CD8-positive, alpha-beta memory T cell (primary cell): ENCODE data around the gene NISCH. TPM values are rescaled to one million over a fixed set of nuclear protein-coding genes. Genes with fewer than 3 reads are reported as not detected.
A peak's percentile ranks its signal among the peaks of the same experiment; 100 is the strongest.

ENCODE experiments used
- CTCF ChIA-PET: fragments of 350-600 bp; sonication (Branson Sonifier 250); formaldehyde crosslinking; loops from one replicate; lab custom pipeline; 2021; ENCODE audit warnings: antibody characterized with exemption; lab: Charles Lee
- POLR2A ChIA-PET: fragments of 350-600 bp; sonication (Branson Sonifier 250); formaldehyde crosslinking; loops from one replicate; lab custom pipeline; 2021; ENCODE audit warnings: antibody characterized with exemption; lab: Charles Lee
- DNase-seq, 5 donors: peaks; one replicate each; pipeline versions ENCODE4 v3.0.0 to v3.0.0-alpha.2; 2020 to 2022; ENCODE audit warnings: mixed read lengths in 1 of 5
- H3K27ac ChIP-seq: one replicate; pipeline ENCODE4 v1.7.0; 2013; ENCODE audit warnings: low read depth, mild to moderate bottlenecking, low read length, moderate library complexity
- H3K27me3 ChIP-seq: 2 replicates; pipeline ENCODE4 v1.7.0; 2013; ENCODE audit warnings: low read length, mild to moderate bottlenecking; ENCODE audit not compliant: insufficient read depth, poor library complexity, severe bottlenecking
- H3K36me3 ChIP-seq: 2 replicates; pipeline ENCODE4 v1.7.0; 2013; ENCODE audit warnings: mild to moderate bottlenecking, low read length, moderate library complexity; ENCODE audit not compliant: insufficient read depth
- H3K4me1 ChIP-seq: 2 replicates; pipeline ENCODE4 v1.7.0; 2013; ENCODE audit warnings: mild to moderate bottlenecking, low read length, moderate library complexity; ENCODE audit not compliant: insufficient read depth
- H3K4me3 ChIP-seq: 2 replicates; pipeline ENCODE4 v1.7.0; 2013; ENCODE audit warnings: mild to moderate bottlenecking, low read length
- H3K9me3 ChIP-seq: 2 replicates; pipeline ENCODE4 v1.7.0; 2013; ENCODE audit warnings: mild to moderate bottlenecking, low read length
- H3K27ac Mint-ChIP-seq, 8 donors: one replicate each; pipeline ENCODE4 v1.8.0; 2020 to 2021; ENCODE audit warnings: mixed read lengths in 8 of 8, mild to moderate bottlenecking in 6 of 8, inconsistent platforms in 3 of 8, moderate library complexity in 3 of 8
- H3K27me3 Mint-ChIP-seq, 2 donors: one replicate each; pipeline ENCODE4 v1.8.0; 2020 to 2021; ENCODE audit warnings: mixed read lengths in 2 of 2, mild to moderate bottlenecking in 1 of 2, moderate library complexity in 1 of 2
- H3K36me3 Mint-ChIP-seq, 3 donors: one replicate each; pipeline ENCODE4 v1.8.0; 2020 to 2021; ENCODE audit warnings: mixed read lengths in 3 of 3, inconsistent platforms in 1 of 3, mild to moderate bottlenecking in 1 of 3
- H3K4me1 Mint-ChIP-seq, 3 donors: one replicate each; pipeline ENCODE4 v1.8.0; 2020 to 2021; ENCODE audit warnings: mixed read lengths in 3 of 3, inconsistent platforms in 1 of 3, mild to moderate bottlenecking in 1 of 3
- H3K4me3 Mint-ChIP-seq, 7 donors: one replicate each; pipeline ENCODE4 v1.8.0; 2020 to 2021; ENCODE audit warnings: mixed read lengths in 7 of 7, mild to moderate bottlenecking in 6 of 7, moderate library complexity in 4 of 7, inconsistent platforms in 2 of 7
- H3K9me3 Mint-ChIP-seq, 5 donors: one replicate each; pipeline ENCODE4 v1.8.0; 2020 to 2022; ENCODE audit warnings: mixed read lengths in 5 of 5, mild to moderate bottlenecking in 3 of 5, moderate library complexity in 2 of 5, inconsistent platforms in 1 of 5
- polyA plus RNA-seq: library from polyadenylated mRNA; unstranded; fragments of 300-500 nt; fragmentation: Illumina TruSeq; gene quantifications from one replicate; pipeline ENCODE4 v1.2.3, GENCODE V29; 2021
- total RNA-seq, 2 experiments: library from RNA; stranded (reverse); gene quantifications; one replicate each; pipeline ENCODE4 v1.2.3, GENCODE V29; 2021

Gene NISCH
- total and polyA plus RNA-seq, 3 experiments from 2014 or later: 31.6 to 66.2 (median 65.7) TPM

DNA sequence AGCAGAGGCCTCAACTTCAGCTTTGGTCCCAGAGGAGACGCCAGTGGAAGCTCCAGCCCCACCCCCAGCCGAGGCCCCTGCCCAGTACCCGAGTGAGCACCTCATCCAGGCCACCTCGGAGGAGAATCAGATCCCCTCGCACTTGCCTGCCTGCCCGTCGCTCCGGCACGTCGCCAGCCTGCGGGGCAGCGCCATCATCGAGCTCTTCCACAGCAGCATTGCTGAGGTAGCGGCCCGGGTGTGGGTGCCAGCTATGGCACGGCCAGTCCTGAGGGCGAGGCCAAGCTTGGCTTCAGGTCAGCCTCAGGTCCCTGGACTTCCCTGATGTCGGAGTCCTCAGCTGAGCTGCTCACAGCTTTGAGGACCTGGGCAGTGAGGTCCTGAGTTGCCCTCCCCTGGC lies 34.0 kb downstream of the NISCH start:
- H3K4me3 Mint-ChIP-seq: no peak overlapping the region
- POLR2A ChIA-PET: no interaction called here
- no peaks in the 10 kb centered on the region for H3K9me3 ChIP-seq
- no peaks in the 10 kb centered on the region for H3K4me1 ChIP-seq
- H3K27ac ChIP-seq: no peak overlapping the region
- peaks cover 0 to 3% (median 2%) of the 10 kb centered on the region in 3 donors for H3K4me1 Mint-ChIP-seq
- CTCF ChIA-PET: no interaction called here
- H3K36me3 Mint-ChIP-seq: peaks cover 0 to 80% (median 5%) of the 10 kb centered on the region in 3 donors
- peaks cover 14% of the 10 kb centered on the region for H3K36me3 ChIP-seq
- no peak overlapping the region for H3K27ac Mint-ChIP-seq
- no peaks in the 10 kb centered on the region for H3K9me3 Mint-ChIP-seq
- no peaks in the 10 kb centered on the region for H3K27me3 Mint-ChIP-seq
- no peak for DNase-seq
- H3K27me3 ChIP-seq: no peaks in the 10 kb centered on the region
- H3K4me3 ChIP-seq: no peak overlapping the region

GRCh38 chr3:52490035-52490938 lies 34.9 kb downstream of the NISCH start:
- Histone ChIP-seq H3K4me3 (no peak overlapping the region), H3K27ac (no peak overlapping the region), H3K36me3 (peaks cover 14% of the 10 kb centered on the region), H3K9me3 (no peaks in the 10 kb centered on the region), H3K27me3 (no peaks in the 10 kb centered on the region), H3K4me1 (no peaks in the 10 kb centered on the region)
- Mint-ChIP-seq H3K4me1 (peaks cover 0 to 5% (median 3%) of the 10 kb centered on the region in 3 donors), H3K36me3 (peaks cover 0 to 74% (median 5%) of the 10 kb centered on the region in 3 donors), H3K4me3 (peak overlapping the region in 1 of 7 donors; percentile 15), H3K27ac (peak overlapping the region in 4 of 8 donors; percentile 31 to 38 (median 34)), H3K27me3 (no peaks in the 10 kb centered on the region), H3K9me3 (no peaks in the 10 kb centered on the region)
- POLR2A ChIA-PET: no interaction called here
- CTCF ChIA-PET: no interaction called here
- no peak for DNase-seq

DNA sequence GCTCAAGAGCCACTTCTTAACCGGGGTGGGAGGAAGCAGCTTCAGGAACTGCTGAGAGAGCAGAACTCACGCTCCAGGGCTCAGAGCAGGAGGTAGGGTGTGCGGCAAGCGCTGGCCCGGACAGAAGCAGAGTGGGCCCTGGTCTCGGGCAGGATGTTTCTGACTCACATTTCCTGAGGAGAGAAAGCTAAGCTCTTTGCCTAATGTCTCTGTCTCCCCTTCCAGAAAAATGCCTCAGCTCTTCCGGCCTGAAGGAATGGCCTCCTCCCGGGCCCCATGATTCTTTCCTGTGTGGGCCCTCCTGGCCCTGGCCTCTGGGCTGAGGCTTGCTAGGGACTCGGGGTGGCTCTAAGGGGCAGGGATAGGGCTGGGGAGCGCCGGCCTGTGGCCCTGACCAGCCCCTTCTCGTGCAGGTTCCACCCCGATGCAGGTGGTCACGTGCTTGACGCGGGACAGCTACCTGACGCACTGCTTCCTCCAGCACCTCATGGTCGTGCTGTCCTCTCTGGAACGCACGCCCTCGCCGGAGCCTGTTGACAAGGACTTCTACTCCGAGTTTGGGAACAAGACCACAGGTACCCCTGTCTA lies 35.6 kb downstream of the NISCH start:
- Mint-ChIP-seq H3K9me3 (no peaks in the 10 kb centered on the region), H3K4me1 (peaks cover 0 to 5% (median 3%) of the 10 kb centered on the region in 3 donors), H3K27ac (peak overlapping the region in 3 of 8 donors; percentile 31 to 59 (median 33)), H3K36me3 (peaks cover 0 to 66% (median 5%) of the 10 kb centered on the region in 3 donors), H3K4me3 (peak overlapping the region in 1 of 7 donors; percentile 15), H3K27me3 (no peaks in the 10 kb centered on the region)
- Histone ChIP-seq H3K9me3 (no peaks in the 10 kb centered on the region), H3K4me1 (no peaks in the 10 kb centered on the region), H3K36me3 (peaks cover 14% of the 10 kb centered on the region), H3K27me3 (no peaks in the 10 kb centered on the region), H3K27ac (no peak overlapping the region), H3K4me3 (no peak overlapping the region)
- DNase-seq: no peak
- CTCF ChIA-PET: no interaction called here
- POLR2A ChIA-PET: no interaction called here

DNA sequence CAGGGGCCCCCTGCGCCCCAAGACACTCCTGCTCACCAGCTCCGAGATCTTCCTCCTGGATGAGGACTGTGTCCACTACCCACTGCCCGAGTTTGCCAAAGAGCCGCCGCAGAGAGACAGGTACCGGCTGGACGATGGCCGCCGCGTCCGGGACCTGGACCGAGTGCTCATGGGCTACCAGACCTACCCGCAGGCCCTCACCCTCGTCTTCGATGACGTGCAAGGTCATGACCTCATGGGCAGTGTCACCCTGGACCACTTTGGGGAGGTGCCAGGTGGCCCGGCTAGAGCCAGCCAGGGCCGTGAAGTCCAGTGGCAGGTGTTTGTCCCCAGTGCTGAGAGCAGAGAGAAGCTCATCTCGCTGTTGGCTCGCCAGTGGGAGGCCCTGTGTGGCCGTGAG lies 36.7 kb downstream of the NISCH start:
- Mint-ChIP-seq H3K9me3 (no peaks in the 10 kb centered on the region), H3K27ac (no peak overlapping the region), H3K4me1 (peaks cover 0 to 5% (median 3%) of the 10 kb centered on the region in 3 donors), H3K4me3 (no peak overlapping the region), H3K27me3 (no peaks in the 10 kb centered on the region), H3K36me3 (peaks cover 0 to 58% (median 5%) of the 10 kb centered on the region in 3 donors)
- Histone ChIP-seq H3K27me3 (no peaks in the 10 kb centered on the region), H3K4me3 (no peak overlapping the region), H3K36me3 (peaks cover 14% of the 10 kb centered on the region), H3K4me1 (no peaks in the 10 kb centered on the region), H3K27ac (no peak overlapping the region), H3K9me3 (no peaks in the 10 kb centered on the region)
- CTCF ChIA-PET: no interaction called here
- POLR2A ChIA-PET: no interaction called here
- DNase-seq: no peak

GRCh38 chr3:52493232-52494017 lies 38.0 kb downstream of the NISCH start:
- H3K4me1 ChIP-seq: no peaks in the 10 kb centered on the region

DNA sequence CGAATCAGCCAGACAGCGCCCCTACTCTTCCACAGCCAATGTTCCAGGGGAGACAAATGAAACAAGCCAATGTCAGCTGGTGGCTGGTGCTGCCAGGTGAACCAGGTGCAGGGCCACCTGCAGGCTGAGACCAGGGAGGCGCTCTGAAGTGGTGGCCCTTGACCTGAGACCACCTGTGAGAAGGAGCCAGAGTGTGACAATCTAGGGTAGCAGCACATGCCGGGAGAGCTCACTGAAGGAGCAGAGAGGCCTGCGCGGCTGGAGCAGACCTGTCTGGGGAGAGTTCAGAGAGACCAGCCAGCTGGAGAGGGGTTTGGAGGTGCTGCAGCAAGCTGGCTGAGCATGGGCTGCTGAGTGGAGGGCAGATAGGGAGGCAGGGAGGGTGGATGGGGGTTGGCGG lies 39.0 kb downstream of the NISCH start:
- CTCF ChIA-PET: no interaction called here
- peak overlapping the region in 4 of 8 donors; percentile 19 to 51 (median 35) for H3K27ac Mint-ChIP-seq
- H3K9me3 Mint-ChIP-seq: no peaks in the 10 kb centered on the region

More at GRCh38 chr3:52493232-52494017, 38.0 kb downstream of the NISCH start:
- no peaks in the 10 kb centered on the region for H3K9me3 Mint-ChIP-seq
- DNase-seq: no peak
- no peaks in the 10 kb centered on the region for H3K9me3 ChIP-seq
- POLR2A ChIA-PET: no interaction called here
- H3K4me1 Mint-ChIP-seq: peaks cover 0 to 5% (median 3%) of the 10 kb centered on the region in 3 donors
- H3K27me3 Mint-ChIP-seq: no peaks in the 10 kb centered on the region
- H3K36me3 Mint-ChIP-seq: peaks cover 0 to 45% (median 5%) of the 10 kb centered on the region in 3 donors
- H3K27ac ChIP-seq: no peak overlapping the region
- no peaks in the 10 kb centered on the region for H3K27me3 ChIP-seq
- H3K36me3 ChIP-seq: peaks cover 14% of the 10 kb centered on the region
- no peak overlapping the region for H3K4me3 ChIP-seq
- CTCF ChIA-PET: no interaction called here
- no peak overlapping the region for H3K27ac Mint-ChIP-seq
- H3K4me3 Mint-ChIP-seq: no peak overlapping the region

DNA sequence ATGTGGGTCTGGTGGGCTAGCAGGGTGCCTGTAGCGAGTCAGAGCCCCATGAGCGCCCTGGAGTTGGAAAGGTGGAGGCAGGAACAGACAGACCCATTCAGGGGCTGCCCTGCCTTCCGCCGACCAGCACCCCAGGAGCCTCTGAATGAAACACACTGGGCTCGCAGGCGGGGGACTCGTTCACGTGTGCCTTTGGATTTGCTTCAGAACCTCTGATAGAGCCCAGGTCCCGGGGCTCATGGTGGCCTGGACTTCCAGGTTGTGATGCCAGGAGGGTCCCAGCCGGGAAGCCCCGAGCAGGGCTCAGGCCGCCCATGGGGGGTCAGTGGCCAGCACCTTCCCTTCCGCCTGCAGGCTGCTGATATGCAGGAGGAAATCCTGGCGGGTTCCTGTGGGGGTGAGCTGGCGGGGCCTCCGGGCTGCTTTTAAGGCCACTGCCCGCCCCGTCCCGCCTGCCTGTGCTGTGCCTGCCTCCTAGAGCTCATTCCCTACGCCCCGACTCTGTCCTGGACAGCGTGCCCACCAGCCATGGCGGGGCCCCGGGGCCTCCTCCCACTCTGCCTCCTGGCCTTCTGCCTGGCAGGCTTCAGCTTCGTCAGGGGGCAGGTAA lies 39.6 kb downstream of the NISCH start, which contains the start of gene STAB1:
STAB1 (plus strand) TSS at position 453 of the 610 bp plus-strand sequence; CDS start at position 529, 76 bp downstream.
- POLR2A ChIA-PET: no interaction called here
- peaks cover 0 to 5% (median 3%) of the 10 kb centered on the region in 3 donors for H3K4me1 Mint-ChIP-seq

More for the DNA sequence above, 39.0 kb downstream of the NISCH start:
- Mint-ChIP-seq H3K36me3 (peaks cover 0 to 36% (median 5%) of the 10 kb centered on the region in 3 donors), H3K27me3 (no peaks in the 10 kb centered on the region), H3K4me3 (no peak overlapping the region), H3K4me1 (peaks cover 0 to 5% (median 3%) of the 10 kb centered on the region in 3 donors)
- no peaks in the 10 kb centered on the region for H3K4me1 ChIP-seq
- POLR2A ChIA-PET: no interaction called here
- no peaks in the 10 kb centered on the region for H3K9me3 ChIP-seq
- peaks cover 14% of the 10 kb centered on the region for H3K36me3 ChIP-seq
- no peak overlapping the region for H3K27ac ChIP-seq
- H3K4me3 ChIP-seq: no peak overlapping the region
- no peaks in the 10 kb centered on the region for H3K27me3 ChIP-seq
- DNase-seq: no peak

More for the DNA sequence above, 39.6 kb downstream of the NISCH start, which contains the start of gene STAB1:
- CTCF ChIA-PET: no interaction called here
- H3K4me3 ChIP-seq: no peak within 1 kb of the TSS
- H3K36me3 Mint-ChIP-seq: peaks cover 0 to 31% (median 5%) of the 10 kb centered on the region in 3 donors
- H3K27me3 Mint-ChIP-seq: no peaks in the 10 kb centered on the region
- H3K36me3 ChIP-seq: peaks cover 9% of the 10 kb centered on the region
- DNase-seq: no peak
- no peak within 1 kb of the TSS for H3K4me3 Mint-ChIP-seq
- H3K9me3 Mint-ChIP-seq: no peaks in the 10 kb centered on the region
- no peaks in the 10 kb centered on the region for H3K27me3 ChIP-seq
- H3K4me1 ChIP-seq: no peaks in the 10 kb centered on the region
- H3K9me3 ChIP-seq: no peaks in the 10 kb centered on the region
- no peak within 1 kb of the TSS for H3K27ac ChIP-seq
- H3K27ac Mint-ChIP-seq: peak within 1 kb of the TSS in 4 of 8 donors; percentile 19 to 51 (median 35)
